ENCODE data around the gene TEKT2. TPM values are rescaled to one million over a fixed set of nuclear protein-coding genes. Genes with fewer than 3 reads are reported as not detected.
A peak's percentile ranks its signal among the peaks of the same experiment; 100 is the strongest.

The TEKT2 gene
- total and polyA plus RNA-seq, 9 donors = 0.12 to 22.5 (median 1.4) TPM

- intact Hi-C loops (cut with DNase I) = loop anchor here in 1 of 4 donors (5.0 kb wide), 1 partner anchor 35 kb away; no protein-coding TSS in a partner anchor
- DNase-seq = no peak
- Histone ChIP-seq H3K4me3 (no peak overlapping the region), H3K36me3 (no peaks in the 10 kb centered on the region), H3K4me1 (ENCODE audit: insufficient read depth) (peaks cover 2% of the 10 kb centered on the region), H3K9me3 (no peaks in the 10 kb centered on the region), H3K27ac (no peak overlapping the region), H3K27me3 (no peaks in the 10 kb centered on the region)
- TF ChIP-seq POLR2A (IDR thresholded peaks at IDR 0.05) (no peak), EP300 (IDR thresholded peaks at IDR 0.05) (no peak), CTCF (IDR thresholded peaks at IDR 0.05) (no peak)
- 78 to 81% (median 79%) methylated on average over 3 of the region's 3 CpGs for WGBS, 3 donors
Observed at GRCh38 chr1:36132029-36132428, 48.1 kb downstream of the TEKT2 start.

- no peaks in the 10 kb centered on the region for H3K9me3 ChIP-seq
- whole genome bisulfite sequencing, 3 donors = 40 to 55% (median 42%) methylated on average over 3 of the region's 3 CpGs
- no peak for TF ChIP-seq EP300 (IDR thresholded peaks at IDR 0.05)
- no peak for TF ChIP-seq POLR2A (IDR thresholded peaks at IDR 0.05)
- no peak for TF ChIP-seq CTCF (IDR thresholded peaks at IDR 0.05)
- no peak overlapping the region for H3K4me3 ChIP-seq
- DNase-seq = peak; percentile 54 to 69 (median 66)
- H3K27me3 ChIP-seq = no peaks in the 10 kb centered on the region
- intact Hi-C loops (cut with DNase I) = loop anchor here in 1 of 4 donors (5.0 kb wide), 1 partner anchor 36 kb away; no protein-coding TSS in a partner anchor
- H3K36me3 ChIP-seq = no peaks in the 10 kb centered on the region
- no peak overlapping the region for H3K27ac ChIP-seq
- peaks cover 2% of the 10 kb centered on the region for H3K4me1 ChIP-seq (ENCODE audit: insufficient read depth)
Observed at GRCh38 chr1:36133484-36133883, 49.6 kb downstream of the TEKT2 start.

- Histone ChIP-seq H3K4me1 (ENCODE audit: insufficient read depth) (peaks cover 2% of the 10 kb centered on the region), H3K4me3 (no peak overlapping the region), H3K9me3 (no peaks in the 10 kb centered on the region), H3K36me3 (no peaks in the 10 kb centered on the region), H3K27me3 (no peaks in the 10 kb centered on the region), H3K27ac (no peak overlapping the region)
- no peak for TF ChIP-seq POLR2A (IDR thresholded peaks at IDR 0.05)
- no peak for DNase-seq
- intact Hi-C loops (cut with DNase I) = loop anchor here in 1 of 4 donors (5.0 kb wide), 1 partner anchor 37 kb away; no protein-coding TSS in a partner anchor
- 52 to 66% (median 54%) methylated on average over 6 of the region's 6 CpGs for WGBS, 3 donors
Observed at GRCh38 chr1:36134031-36134430, 50.1 kb downstream of the TEKT2 start.

- Histone ChIP-seq H3K36me3 (no peaks in the 10 kb centered on the region), H3K4me3 (no peak overlapping the region), H3K27me3 (no peaks in the 10 kb centered on the region), H3K9me3 (no peaks in the 10 kb centered on the region), H3K27ac (no peak overlapping the region), H3K4me1 (ENCODE audit: insufficient read depth) (peaks cover 2% of the 10 kb centered on the region)
- intact Hi-C loops (cut with DNase I) = loop anchor here in 2 of 4 donors (5.0 kb wide), 2 partner anchors 32 to 37 kb away; no protein-coding TSS in a partner anchor
- peak; percentile 41 to 70 (median 58) for DNase-seq
- no peak for TF ChIP-seq EP300 (IDR thresholded peaks at IDR 0.05)
- no peak for TF ChIP-seq POLR2A (IDR thresholded peaks at IDR 0.05)
- TF ChIP-seq CTCF (IDR thresholded peaks at IDR 0.05) = peak; percentile 35 to 62 (median 48)
- 55 to 62% (median 56%) methylated on average over 7 of the region's 7 CpGs for WGBS, 3 donors
Observed at GRCh38 chr1:36134505-36135329, 50.8 kb downstream of the TEKT2 start.

- H3K4me3 ChIP-seq = no peak overlapping the region
- H3K27me3 ChIP-seq = no peaks in the 10 kb centered on the region
- 51 to 64% (median 60%) methylated on average over 6 of the region's 6 CpGs for WGBS, 3 donors
- H3K27ac ChIP-seq = no peak overlapping the region
- H3K9me3 ChIP-seq = no peaks in the 10 kb centered on the region
- no peak for DNase-seq
- TF ChIP-seq CTCF (IDR thresholded peaks at IDR 0.05) (no peak), POLR2A (IDR thresholded peaks at IDR 0.05) (no peak), EP300 (IDR thresholded peaks at IDR 0.05) (no peak)
- intact Hi-C loops (cut with DNase I) = loop anchor here in 1 of 4 donors (5.0 kb wide), 1 partner anchor 33 kb away; no protein-coding TSS in a partner anchor
- H3K36me3 ChIP-seq = no peaks in the 10 kb centered on the region
- peaks cover 2% of the 10 kb centered on the region for H3K4me1 ChIP-seq (ENCODE audit: insufficient read depth)
Observed at GRCh38 chr1:36135330-36135667, 51.4 kb downstream of the TEKT2 start.
